NOMO-1 (cell line): ENCODE results near the gene PLCE1.

Source experiments
- DNase-seq, 2 experiments: peaks; one replicate each; lab custom pipeline; 2025; ENCODE audit not compliant: unreplicated experiment in 2 of 2; lab: John Stamatoyannopoulos, UW

Gene PLCE1

GRCh38 chr10:93992400-93993030 is 1.2 kb upstream of the PLCE1 start:
- DNase-seq, result no peak

GRCh38 chr10:93993414-93993781 is 333 bp upstream of the PLCE1 start:
- no peak for DNase-seq

DNA sequence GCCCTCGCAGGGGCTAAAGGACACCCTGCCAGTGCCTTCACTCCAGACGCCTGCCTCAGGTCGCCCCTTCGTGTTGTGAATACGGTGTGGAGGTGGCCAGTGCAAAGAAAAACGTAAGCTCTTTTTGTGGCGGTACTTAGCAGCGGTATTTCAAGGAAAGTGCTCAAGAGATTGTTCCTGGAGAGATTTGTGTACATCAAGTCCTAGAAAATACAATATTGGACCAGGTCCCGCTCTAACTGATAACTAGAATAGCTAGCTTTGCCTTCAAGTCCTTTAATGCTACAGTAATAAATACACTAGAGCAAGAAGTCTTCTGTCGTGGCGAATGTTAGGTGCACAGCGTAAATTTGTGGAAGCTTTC is 689 bp downstream of the PLCE1 start:
- DNase-seq, result no peak

DNA sequence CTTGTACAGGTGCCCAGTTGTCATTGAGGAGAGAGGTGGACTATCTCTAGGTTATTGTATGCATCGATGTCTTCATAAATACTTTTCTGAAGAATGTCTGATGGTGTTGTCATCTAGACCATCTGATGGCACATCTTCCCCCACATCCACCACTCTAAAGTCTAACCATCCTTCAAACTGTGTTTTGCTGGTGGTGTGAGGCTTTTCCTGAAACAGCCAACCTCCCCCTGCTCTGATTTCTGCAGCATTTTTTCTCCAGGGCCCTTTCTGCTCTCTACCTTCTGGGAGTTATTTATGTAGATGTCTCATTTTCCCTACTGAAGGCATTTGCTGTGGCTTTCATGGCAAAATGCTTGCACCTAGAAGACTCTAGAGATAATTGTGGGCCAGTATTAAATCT is 1.5 kb downstream of the PLCE1 start:
- no peak for DNase-seq

- no peak for DNase-seq
Observed at GRCh38 chr10:93995598-93996271, 2.0 kb downstream of the PLCE1 start.

- DNase-seq, result no peak
Observed at GRCh38 chr10:93996551-93996950, 2.8 kb downstream of the PLCE1 start.

- no peak for DNase-seq
Observed at GRCh38 chr10:93997546-93997945, 3.8 kb downstream of the PLCE1 start.

DNA sequence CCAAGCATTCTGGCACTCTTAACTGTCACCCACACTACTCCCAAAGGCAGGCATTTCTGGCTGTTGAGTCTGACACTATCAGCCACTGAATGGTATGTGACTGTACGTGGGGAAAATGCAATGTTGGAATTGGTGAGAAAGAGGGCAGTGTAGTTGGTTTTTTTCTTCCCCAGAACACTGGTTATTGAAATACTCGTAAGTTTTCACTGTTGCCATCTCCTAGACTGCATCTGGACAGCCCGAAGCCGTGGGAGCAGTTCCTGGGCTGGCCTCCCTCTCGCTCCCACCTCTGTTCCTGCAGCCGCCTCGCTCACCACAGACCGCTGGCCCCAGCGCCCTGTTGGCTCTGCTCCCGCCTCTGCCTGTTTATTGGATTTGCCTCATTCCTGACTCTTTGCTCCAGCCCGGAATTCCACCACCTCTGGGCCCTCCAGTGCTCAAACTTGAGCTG is 5.7 kb downstream of the PLCE1 start:
- DNase-seq, result no peak

DNA sequence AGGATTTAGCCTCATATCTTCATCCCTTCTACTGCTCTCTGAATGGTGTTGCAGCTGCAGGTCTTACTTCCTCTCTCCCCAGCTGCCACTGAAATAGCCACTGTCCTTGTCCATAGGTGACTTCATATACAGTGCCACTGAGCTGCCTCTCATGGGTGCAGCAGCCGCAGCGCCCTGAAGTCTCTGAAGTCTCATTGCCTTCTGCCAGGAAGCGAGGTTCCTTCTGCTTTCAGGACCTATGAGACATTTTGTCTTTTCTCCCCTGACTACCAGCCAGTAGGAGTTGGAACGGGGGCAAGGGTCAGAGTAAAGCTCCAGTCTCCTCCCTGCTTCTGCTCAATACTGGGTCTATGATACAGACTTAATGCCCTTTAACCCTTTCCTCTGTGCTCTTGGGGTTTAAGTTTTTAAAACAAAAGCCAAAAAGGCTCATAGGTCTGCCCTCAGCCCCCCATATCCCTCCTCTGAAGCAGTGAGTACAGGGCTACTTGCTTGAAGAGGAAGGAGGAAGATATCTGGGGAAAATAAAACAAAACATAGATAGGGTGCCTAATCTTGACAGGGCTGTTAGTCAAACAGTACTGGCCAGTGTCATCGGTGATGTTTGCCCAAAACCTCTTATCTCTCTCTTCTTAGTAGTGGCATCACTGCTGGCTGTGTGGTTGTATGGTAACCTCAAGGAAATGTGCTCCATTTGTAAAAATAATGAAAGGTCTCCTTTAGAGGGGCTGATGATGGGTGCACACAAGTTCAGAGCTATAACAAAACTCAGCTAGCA is 7.1 kb downstream of the PLCE1 start:
- no peak for DNase-seq

DNA sequence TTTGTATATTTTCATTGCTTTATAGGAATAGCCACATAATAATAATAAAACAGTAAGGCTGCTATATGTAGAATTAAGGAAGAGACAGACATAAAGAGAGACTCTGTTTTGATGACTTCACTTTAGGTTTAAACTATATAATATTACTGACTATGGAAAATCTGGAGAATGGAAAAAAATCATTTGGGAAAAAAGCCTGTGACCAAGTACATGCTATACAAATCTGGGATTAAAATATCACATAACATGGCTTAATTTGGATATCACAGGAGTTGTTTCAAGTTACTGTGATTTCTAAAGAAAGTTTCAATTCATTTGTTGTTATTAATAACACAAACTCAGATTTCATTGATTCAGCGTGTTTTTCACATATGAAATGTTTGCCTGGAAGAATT is 7.7 kb downstream of the PLCE1 start:
- no peak for DNase-seq

DNA sequence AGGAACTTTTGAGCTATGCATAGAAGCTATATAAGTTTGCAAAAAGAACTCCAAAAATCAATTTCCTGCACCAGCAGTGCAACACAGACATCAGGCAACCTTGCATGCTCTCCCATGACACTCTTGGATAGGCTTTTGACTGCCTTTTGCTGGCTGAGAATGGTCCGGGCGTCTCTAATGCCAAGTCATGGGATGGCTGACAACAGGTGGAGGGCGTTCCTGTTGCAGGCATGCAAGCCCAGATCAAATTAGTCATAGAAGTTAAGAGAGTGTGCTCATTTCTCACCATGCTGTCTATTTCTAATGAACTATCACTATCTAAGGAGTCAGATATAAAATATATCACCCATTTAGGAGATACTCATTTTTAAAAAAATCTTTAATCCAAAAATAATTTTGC is 8.4 kb downstream of the PLCE1 start:
- DNase-seq, result no peak

DNA sequence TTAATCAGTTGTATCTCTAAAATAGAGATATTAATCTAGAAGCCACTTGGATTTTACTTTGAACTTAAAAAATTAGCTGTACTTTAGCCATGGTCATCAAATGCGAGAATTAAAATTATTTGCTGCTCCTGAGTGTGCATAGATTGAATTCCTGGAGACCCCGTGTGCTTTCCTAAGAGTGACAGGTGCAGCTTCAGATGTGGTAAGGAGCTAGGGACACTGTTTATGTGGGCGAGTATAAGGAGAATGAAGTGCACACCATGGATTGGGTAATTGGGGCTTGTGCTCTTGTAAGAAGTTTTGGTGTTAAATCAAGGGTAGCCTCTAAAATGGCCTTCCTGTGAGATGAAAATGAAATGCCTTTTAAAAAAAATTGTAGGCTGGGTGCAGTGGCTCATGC is 9.8 kb downstream of the PLCE1 start:
- DNase-seq, result no peak

DNA sequence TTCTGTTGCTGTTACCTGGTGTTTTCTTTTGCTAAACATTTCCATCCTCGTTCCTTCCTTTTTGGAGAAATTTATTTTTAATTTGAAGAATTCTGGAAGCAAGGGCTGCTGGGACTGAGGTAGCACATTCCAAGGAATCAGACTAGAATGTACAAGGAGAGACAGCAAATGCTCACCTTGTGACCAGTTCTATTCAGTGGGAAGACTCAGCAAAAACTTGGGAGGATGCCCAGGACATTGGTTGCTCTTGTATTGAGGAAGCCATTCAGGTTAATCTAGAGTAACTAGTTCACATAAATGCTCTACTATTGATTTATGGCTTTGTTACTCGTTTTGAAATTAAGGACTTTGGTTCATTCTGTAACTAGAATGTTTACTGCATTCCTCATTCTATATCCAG is 11.3 kb downstream of the PLCE1 start:
- DNase-seq, result no peak

DNA sequence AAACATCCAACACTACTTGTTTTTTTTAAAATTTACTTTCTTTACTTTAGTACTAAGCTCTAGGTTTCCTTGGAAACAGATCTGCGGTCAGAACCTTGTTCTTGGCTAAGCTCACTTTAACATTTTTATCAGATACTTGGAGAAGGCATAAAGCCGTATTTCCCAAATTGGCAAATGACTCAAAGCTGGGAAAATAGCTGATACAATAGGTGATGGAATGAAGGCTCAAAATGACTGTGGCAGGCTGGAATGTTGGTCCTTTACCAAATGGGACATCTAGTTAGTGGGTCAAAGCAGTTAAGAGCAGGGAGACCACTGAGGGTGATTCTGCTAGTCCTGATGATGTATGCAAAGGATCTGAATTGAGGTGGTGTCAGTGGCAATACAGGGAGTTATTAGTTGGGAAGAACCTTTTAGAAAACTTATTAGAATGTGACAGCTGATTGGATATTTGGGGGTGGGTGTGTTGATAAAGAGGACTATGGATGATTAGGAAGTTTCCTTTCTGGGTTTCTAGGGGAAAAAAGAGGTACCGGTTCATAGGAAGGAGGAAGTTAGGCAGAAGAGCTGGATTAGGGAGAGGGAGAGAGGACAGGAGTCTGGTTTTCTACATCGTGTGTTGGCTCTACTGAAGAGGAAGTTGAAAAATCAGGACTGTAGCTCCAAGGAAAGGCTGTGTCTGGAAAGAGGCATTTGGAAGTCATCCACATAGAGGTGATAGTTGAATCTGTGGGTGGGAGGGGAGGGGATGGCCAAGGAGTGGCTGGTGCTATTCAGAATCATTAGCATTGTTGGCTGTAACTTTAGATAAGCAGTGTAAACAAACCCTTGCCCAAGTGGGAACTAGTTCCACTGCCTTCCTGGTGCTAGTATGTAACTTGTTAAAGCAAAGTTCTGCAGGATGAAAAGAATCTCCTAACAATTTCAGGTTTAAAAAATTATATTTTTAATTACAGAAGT is 13.1 kb downstream of the PLCE1 start:
- no peak for DNase-seq

DNA sequence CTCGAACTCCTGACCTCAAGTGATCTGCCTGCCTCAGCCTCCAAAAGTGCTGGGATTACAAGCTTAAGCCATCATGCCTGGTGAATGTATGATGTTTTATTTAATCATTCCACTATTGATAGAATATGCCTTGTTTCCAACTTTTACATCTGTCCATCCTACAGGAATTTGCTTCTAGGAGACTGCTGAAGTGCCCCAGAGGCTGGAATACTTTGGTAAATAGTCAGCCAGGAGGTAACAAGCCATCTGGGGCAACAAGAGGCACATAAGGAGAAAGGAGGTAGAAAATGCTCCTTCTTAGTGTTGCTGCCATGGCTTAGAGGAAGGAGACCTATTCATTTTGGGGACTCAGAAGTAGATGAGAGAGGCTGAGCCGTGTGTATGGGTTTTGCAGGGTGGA is 14.8 kb downstream of the PLCE1 start:
- DNase-seq, result no peak

DNA sequence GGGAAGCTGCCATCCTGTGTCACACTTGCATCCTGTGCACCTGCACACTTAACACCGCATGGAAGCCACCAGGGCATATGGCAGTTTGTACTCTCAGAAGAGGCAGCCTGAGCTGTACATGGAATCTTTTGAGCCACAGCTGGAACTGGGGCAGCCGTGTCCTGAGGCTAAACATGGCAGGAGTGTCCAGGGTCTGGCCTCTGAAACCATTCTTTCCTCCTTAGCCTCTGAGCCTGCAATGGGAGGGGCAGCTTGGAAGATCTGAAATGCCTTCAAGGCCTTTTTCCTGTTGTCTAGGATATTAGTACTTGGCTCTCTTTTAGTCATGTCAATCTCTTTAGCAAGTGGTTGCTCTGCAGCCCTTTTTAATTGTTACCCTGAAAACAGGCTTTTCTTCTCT is 16.4 kb downstream of the PLCE1 start:
- no peak for DNase-seq

GRCh38 chr10:94010886-94011285 is 17.2 kb downstream of the PLCE1 start:
- no peak for DNase-seq

DNA sequence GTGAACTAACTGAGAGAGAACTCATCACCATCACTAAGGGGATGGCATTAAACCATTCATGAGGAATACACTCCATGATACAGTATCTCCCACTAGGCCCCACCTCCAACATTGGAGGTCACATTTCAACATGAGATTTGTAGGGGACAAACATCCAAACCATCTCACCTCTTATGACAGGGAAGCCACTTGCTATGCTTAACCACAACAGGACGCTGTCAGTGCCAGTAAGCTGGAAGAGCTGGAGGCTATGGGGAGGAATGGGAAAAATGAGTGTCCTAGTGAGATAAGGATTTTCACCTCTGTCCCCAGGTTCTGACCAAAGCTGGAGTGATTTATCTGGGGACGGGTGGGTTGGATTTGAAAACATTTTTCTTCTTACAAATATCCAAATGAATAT is 17.6 kb downstream of the PLCE1 start:
- no peak for DNase-seq

- DNase-seq, result no peak
Observed at GRCh38 chr10:94012834-94013233, 19.1 kb downstream of the PLCE1 start.

DNA sequence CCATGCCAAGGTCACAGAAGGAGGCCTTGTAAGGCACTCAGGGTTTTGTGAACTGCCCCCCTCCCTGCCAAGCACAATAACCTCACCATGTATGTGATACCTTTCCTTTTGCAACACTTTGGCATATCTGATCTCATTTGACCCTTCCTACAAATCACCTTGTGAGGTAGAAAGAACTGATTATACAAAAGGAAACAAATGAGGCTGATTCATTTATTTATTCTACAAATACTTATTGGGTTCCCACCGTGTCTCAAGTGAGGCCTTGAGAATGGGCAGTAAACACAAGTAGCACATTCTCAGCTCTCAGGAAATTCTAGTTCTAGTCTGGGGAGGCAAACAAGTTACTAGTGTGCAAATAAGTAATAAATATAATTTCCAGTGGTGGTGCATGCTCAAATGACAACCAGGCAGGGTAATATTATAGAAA is 19.6 kb downstream of the PLCE1 start:
- DNase-seq, result no peak

- DNase-seq, result no peak
Observed at GRCh38 chr10:94014304-94014703, 20.6 kb downstream of the PLCE1 start.
